H1 (cell line): ENCODE results near the gene TDRD3. TPM values are rescaled to one million over a fixed set of nuclear protein-coding genes. Genes with fewer than 3 reads are reported as not detected.

Experiments
- CTCF ChIA-PET: fragments of 300-600 bp; sonication (Branson Sonifier 250); formaldehyde crosslinking; loops from one replicate; lab custom pipeline; 2021; ENCODE audit not compliant: partially characterized antibody; lab: Charles Lee
- POLR2A ChIA-PET: fragments of 300-600 bp; sonication (Branson Sonifier 250); formaldehyde crosslinking; loops from one replicate; lab custom pipeline; 2021; ENCODE audit warnings: inconsistent platforms; ENCODE audit not compliant: partially characterized antibody; lab: Charles Lee
- DNase-seq, 2 experiments: peaks; one replicate each; pipeline versions ENCODE4 v3.0.0 to v3.0.0-alpha.2; 2010 to 2022; ENCODE audit warnings: low spot score in 2 of 2, low read depth in 1 of 2, mixed read lengths in 1 of 2
- FAIRE-seq: peaks from 2 replicates; lab custom pipeline; 2011; peaks lifted over from hg19 to GRCh38; lab: Jason Lieb, UNC
- H2AFZ ChIP-seq: 2 replicates; pipeline ENCODE4 v1.8.1; 2012; ENCODE audit warnings: low read length, inconsistent platforms
- H2AK5ac ChIP-seq: 2 replicates; pipeline ENCODE4 v1.6.1; 2013; ENCODE audit warnings: low read depth, low read length
- H2BK120ac ChIP-seq: replicated peaks from 2 replicates; pipeline ENCODE3; 2013; ENCODE audit warnings: low read depth, low read length, inconsistent platforms
- H2BK12ac ChIP-seq: 2 replicates; pipeline ENCODE4 v1.6.1; 2013; ENCODE audit warnings: low read depth, low read length
- H2BK15ac ChIP-seq: 2 replicates; pipeline ENCODE4 v1.6.1; 2013; ENCODE audit warnings: low read length
- H2BK20ac ChIP-seq: 2 replicates; pipeline ENCODE4 v1.6.1; 2013; ENCODE audit warnings: low read length
- H2BK5ac ChIP-seq: 2 replicates; pipeline ENCODE4 v1.6.1; 2013; ENCODE audit warnings: low read depth, low read length
- H3K14ac ChIP-seq: 2 replicates; pipeline ENCODE4 v1.6.1; 2013; ENCODE audit warnings: inconsistent platforms; ENCODE audit not compliant: insufficient read length
- H3K18ac ChIP-seq: 2 replicates; pipeline ENCODE4 v1.6.1; 2013; ENCODE audit warnings: low read length; ENCODE audit errors: extremely low read depth
- H3K23ac ChIP-seq: 2 replicates; pipeline ENCODE4 v1.6.1; 2013; ENCODE audit warnings: inconsistent platforms; ENCODE audit not compliant: insufficient read length
- H3K23me2 ChIP-seq: 2 replicates; pipeline ENCODE4 v1.6.1; 2013; ENCODE audit warnings: low read depth, low read length
- H3K27ac ChIP-seq: 2 replicates; pipeline ENCODE4 v1.6.1; 2011; ENCODE audit warnings: low read depth, low read length, inconsistent platforms
- H3K27me3 ChIP-seq, 4 experiments: replicated peaks in 1 of 4; 1 replicate in 1 of 4; 2 replicates in 3 of 4; pipeline versions ENCODE4 v1.6.1 to v1.8.1; 2011 to 2013; ENCODE audit warnings: low read length in 3 of 4, mild to moderate bottlenecking in 3 of 4, inconsistent platforms in 2 of 4, mixed read lengths in 2 of 4, moderate library complexity in 1 of 4; ENCODE audit not compliant: control insufficient read depth in 3 of 4, insufficient read depth in 3 of 4; ENCODE audit errors: extremely low read depth in 1 of 4
- H3K36me3 ChIP-seq, 4 experiments: 2 replicates each; pipeline versions ENCODE4 v1.6.1 to v1.8.1; 2011 to 2013; ENCODE audit warnings: mild to moderate bottlenecking in 4 of 4, low read length in 3 of 4, moderate library complexity in 2 of 4, control low read depth in 1 of 4, inconsistent platforms in 1 of 4; ENCODE audit not compliant: insufficient read depth in 4 of 4, control insufficient read depth in 2 of 4
- H3K4ac ChIP-seq: replicated peaks from 2 replicates; pipeline ENCODE3; 2013; ENCODE audit warnings: low read length, low read depth, mixed read lengths, inconsistent platforms; ENCODE audit not compliant: insufficient read length
- H3K4me1 ChIP-seq, 4 experiments: replicated peaks in 1 of 4; 1 replicate in 1 of 4; 2 replicates in 3 of 4; pipeline versions ENCODE4 v1.6.1 to v1.8.1; 2011 to 2013; ENCODE audit warnings: low read length in 3 of 4, inconsistent platforms in 2 of 4, mixed read lengths in 1 of 4; ENCODE audit not compliant: insufficient read depth in 4 of 4, control insufficient read depth in 3 of 4
- H3K4me2 ChIP-seq, 2 experiments: 2 replicates each; pipeline versions ENCODE4 v1.6.1 to v1.8.1; 2011 to 2013; ENCODE audit warnings: low read depth in 2 of 2, low read length in 2 of 2, control low read depth in 1 of 2, inconsistent platforms in 1 of 2, mild to moderate bottlenecking in 1 of 2; ENCODE audit not compliant: insufficient read depth in 1 of 2
- H3K4me3 ChIP-seq, 4 experiments: fragments of 200-600, 300-600 bp in 1 of 4; sonication (generic), shearing (Covaris generic), sonication (Bioruptor Twin) in 1 of 4; 2 replicates each; pipeline versions ENCODE4 v1.5.1 to v1.8.1; 2011 to 2016; ENCODE audit warnings: low read length in 4 of 4, low read depth in 3 of 4, control low read depth in 2 of 4, inconsistent platforms in 2 of 4, mild to moderate bottlenecking in 2 of 4, mixed read lengths in 1 of 4, moderate library complexity in 1 of 4; ENCODE audit not compliant: insufficient read depth in 2 of 4; ENCODE audit errors: extremely low read depth in 1 of 4
- H3K56ac ChIP-seq: replicated peaks from 2 replicates; pipeline ENCODE3; 2013; ENCODE audit warnings: low read depth, mild to moderate bottlenecking, mixed read lengths, low read length, inconsistent platforms; ENCODE audit not compliant: insufficient read length
- H3K79me1 ChIP-seq: 2 replicates; pipeline ENCODE4 v1.6.1; 2013; ENCODE audit warnings: low read depth, low read length, control low read depth
- H3K79me2 ChIP-seq, 2 experiments: 2 replicates each; pipeline versions ENCODE4 v1.6.1 to v1.8.1; 2012 to 2013; ENCODE audit warnings: low read length in 2 of 2, mild to moderate bottlenecking in 2 of 2, inconsistent platforms in 1 of 2; ENCODE audit not compliant: insufficient read depth in 2 of 2, control insufficient read depth in 1 of 2
- H3K9ac ChIP-seq, 4 experiments: replicated peaks in 1 of 4; 1 replicate in 1 of 4; 2 replicates in 3 of 4; pipeline versions ENCODE4 v1.6.1 to v1.8.1; 2011 to 2013; ENCODE audit warnings: low read depth in 3 of 4, low read length in 3 of 4, control low read depth in 2 of 4, mild to moderate bottlenecking in 2 of 4, moderate library complexity in 2 of 4, inconsistent platforms in 1 of 4; ENCODE audit errors: extremely low read depth in 1 of 4
- H3K9me3 ChIP-seq, 2 experiments: 2 replicates each; pipeline versions ENCODE4 v1.6.1 to v1.8.1; 2012 to 2013; ENCODE audit warnings: mild to moderate bottlenecking in 2 of 2, moderate library complexity in 2 of 2, control low read depth in 1 of 2, inconsistent platforms in 1 of 2, low read depth in 1 of 2, low read length in 1 of 2, mixed read lengths in 1 of 2; ENCODE audit not compliant: insufficient read depth in 2 of 2
- H4K20me1 ChIP-seq, 2 experiments: replicated peaks in 1 of 2; 2 replicates each; pipeline versions ENCODE3 to v1.8.1; 2011 to 2013; ENCODE audit warnings: inconsistent platforms in 2 of 2, low read length in 2 of 2, mild to moderate bottlenecking in 1 of 2; ENCODE audit not compliant: insufficient read depth in 2 of 2, control insufficient read depth in 1 of 2
- H4K5ac ChIP-seq: 2 replicates; pipeline ENCODE4 v1.6.1; 2013; ENCODE audit warnings: low read length, low read depth, mixed read lengths, inconsistent platforms; ENCODE audit not compliant: insufficient read length
- H4K8ac ChIP-seq: 2 replicates; pipeline ENCODE4 v1.8.0; 2013; ENCODE audit warnings: mild to moderate bottlenecking, moderate library complexity, low read length, inconsistent platforms; ENCODE audit not compliant: insufficient read depth; ENCODE audit errors: extremely low read depth
- H4K91ac ChIP-seq: replicated peaks from 2 replicates; pipeline ENCODE3; 2013; ENCODE audit warnings: low read length, mixed read lengths, inconsistent platforms; ENCODE audit not compliant: insufficient read length
- EZH2 ChIP-seq: fragments of 200-600 bp; sonication (generic); IDR thresholded peaks from 2 replicates; pipeline ENCODE4 v1.7.1; 2012; ENCODE audit warnings: low read depth, mild to moderate bottlenecking, moderate library complexity, low read length, inconsistent platforms; ENCODE audit not compliant: severe bottlenecking
- HDAC2 ChIP-seq, 2 experiments: fragments of 300-600 bp in 1 of 2; sonication (generic) in 1 of 2; IDR thresholded peaks; 2 replicates each; pipeline ENCODE4 v1.6.1; 2011 to 2012; ENCODE audit warnings: low read depth in 2 of 2, low read length in 2 of 2, mild to moderate bottlenecking in 2 of 2, moderate library complexity in 2 of 2, borderline replicate concordance in 1 of 2, inconsistent platforms in 1 of 2
- TBP ChIP-seq: IDR thresholded peaks from 2 replicates; pipeline ENCODE4 v1.6.1; 2011; ENCODE audit warnings: low read depth, low read length, improper control_type of control experiment
- WGBS, 2 experiments: shearing (Covaris generic) in 1 of 2; methylation state at CpG; one replicate each; pipeline versions ENCODE4 v1.1.6 to v1.1.7; 2013 to 2015; ENCODE audit warnings: low lambda C conversion rate in 2 of 2, mixed read lengths in 2 of 2, inconsistent platforms in 1 of 2, low coverage in 1 of 2, missing lambda C conversion rate in 1 of 2; ENCODE audit not compliant: insufficient replicate concordance in 2 of 2, insufficient coverage in 1 of 2, insufficient read length in 1 of 2; ENCODE audit errors: extremely low coverage in 1 of 2, missing lambda C conversion rate in 1 of 2; 5-methylcytosine and 5-hydroxymethylcytosine counted together
- polyA plus RNA-seq, 7 experiments: library from polyadenylated mRNA; depleted of rRNA in 3 of 7; stranded (reverse) in 5 of 7; unstranded in 2 of 7; fragments of >200 nt in 5 of 7; fragments of 200-250 nt in 2 of 7; gene quantifications; 1 replicate in 5 of 7; 2 replicates in 1 of 7; 4 replicates in 1 of 7; pipeline versions ENCODE4 v1.2.1 to v1.2.3, GENCODE V29; 2011 to 2013; ENCODE audit warnings: missing spikeins in 2 of 7, mixed read lengths in 2 of 7
- total RNA-seq: library from RNA; stranded (reverse); fragmentation: NEBNext Ultra II Directional; extraction: Animal tissue kit (Norgen Biotek cat#: 25700); gene quantifications from 2 replicates; pipeline ENCODE4 v1.2.1, GENCODE V29; 2021

TDRD3 gene
- total and polyA plus RNA-seq, 2 of the 8 experiments (the other 6 are each of a cell fraction or from before 2014, with no cell fraction given) = 2.5 to 14.7 TPM

- H3K9me3 ChIP-seq = no peaks in the 10 kb centered on the region
- H3K4ac ChIP-seq = no peak overlapping the region
- H2BK20ac ChIP-seq = no peak overlapping the region
- H3K27me3 ChIP-seq = no peaks in the 10 kb centered on the region
- no peak overlapping the region for H3K56ac ChIP-seq
- POLR2A ChIA-PET = interaction anchor here (0.5 kb wide), 1 partner anchor 8 kb away, joined by 3 read pairs; no protein-coding TSS in a partner anchor
- H2BK5ac ChIP-seq = no peak overlapping the region
- no peak overlapping the region for H2BK12ac ChIP-seq
- no peak overlapping the region for H3K23ac ChIP-seq
- no peak overlapping the region for H3K14ac ChIP-seq
- CTCF ChIA-PET = interaction anchor here (0.6 to 2.2 kb wide), 3 partner anchors 9 to 17 kb away, joined by 3 to 10 read pairs (median 5); no protein-coding TSS in a partner anchor
- H4K20me1 ChIP-seq = no peaks in the 10 kb centered on the region
- H2BK120ac ChIP-seq = no peak overlapping the region
- H4K5ac ChIP-seq = no peak overlapping the region
- H3K4me1 ChIP-seq = no peaks in the 10 kb centered on the region; a peak in 1 of 7 replicates
- no peaks in the 10 kb centered on the region for H3K79me2 ChIP-seq
- no peak overlapping the region for H3K4me2 ChIP-seq
- no peak overlapping the region for H2AFZ ChIP-seq
- H3K23me2 ChIP-seq = no peaks in the 10 kb centered on the region; the same call in 1 of the 2 replicates
- FAIRE-seq (no peak), DNase-seq (no peak)
- H2BK15ac ChIP-seq = no peak overlapping the region
- H4K91ac ChIP-seq = no peak overlapping the region
- no peak overlapping the region for H3K18ac ChIP-seq
- no peak overlapping the region for H2AK5ac ChIP-seq
- no peaks in the 10 kb centered on the region for H3K79me1 ChIP-seq
- no peak overlapping the region for H3K4me3 ChIP-seq
- H3K36me3 ChIP-seq = no peaks in the 10 kb centered on the region
- H3K9ac ChIP-seq = no peak overlapping the region
- no peak overlapping the region for H3K27ac ChIP-seq
- 84% methylated on average over 2 of the region's 2 CpGs; no CpG with 5 or more reads in 1 of the 2 experiments for WGBS, 2 experiments
- H4K8ac ChIP-seq = no peak overlapping the region
- TF ChIP-seq HDAC2 (IDR thresholded peaks at IDR 0.05; ENCODE audit: borderline replicate concordance in 1 of 2, low read depth in 2 of 2, low read length in 2 of 2) (no peak), TBP (no peak), EZH2 (no peak)
These were observed 10.8 kb upstream of the TDRD3 start for GRCh38 chr13:60386250-60386649.
